Vagina (tissue), 2 donors: ENCODE measurements around the gene L3MBTL4.

Source experiments
- CTCF ChIP-seq, 3 experiments: fragments of 450-650 bp in 2 of 3; fragments of 200-600 bp in 1 of 3; sonication (generic) in 1 of 3; IDR thresholded peaks; one replicate each; pipeline ENCODE4 v1.5.1; 2017 to 2019; ENCODE audit warnings: antibody characterized with exemption in 3 of 3, mild to moderate bottlenecking in 2 of 3, moderate library complexity in 2 of 3
- POLR2AphosphoS5 ChIP-seq, 2 donors: sonication (generic); formaldehyde crosslinking; IDR thresholded peaks; one replicate each; pipeline ENCODE4 v1.9.0; 2017; ENCODE audit warnings: antibody characterized with exemption in 2 of 2, mild to moderate bottlenecking in 2 of 2, low read depth in 1 of 2; ENCODE audit not compliant: insufficient read depth in 1 of 2

GRCh38 chr18:6286585-6286984 is 128.1 kb downstream of the L3MBTL4 start:
- TF ChIP-seq CTCF (IDR thresholded peaks at IDR 0.05) (no peak), POLR2AphosphoS5 (IDR thresholded peaks at IDR 0.05; ENCODE audit: insufficient read depth in 1 of 2, low read depth in 1 of 2) (no peak)
